Neural crest cell (in vitro differentiated cells): ENCODE data around the gene DNAAF1. TPM values are rescaled to one million over a fixed set of nuclear protein-coding genes. Genes with fewer than 3 reads are reported as not detected.

Experiments
- DNase-seq: peaks from one replicate; pipeline ENCODE4 v3.0.0; 2021; ENCODE audit warnings: low read depth, mixed read lengths, low spot score
- H3K27ac Mint-ChIP-seq: one replicate; pipeline ENCODE4 v1.8.0; 2021; ENCODE audit warnings: mild to moderate bottlenecking, mixed read lengths; ENCODE audit not compliant: unreplicated experiment
- H3K27me3 Mint-ChIP-seq: 2 replicates; pipeline ENCODE4 v1.8.0; 2021; ENCODE audit warnings: low read depth, mild to moderate bottlenecking, mixed read lengths
- H3K36me3 Mint-ChIP-seq: 2 replicates; pipeline ENCODE4 v1.8.0; 2021; ENCODE audit warnings: low read depth, mild to moderate bottlenecking, mixed read lengths
- H3K4me1 Mint-ChIP-seq: 2 replicates; pipeline ENCODE4 v1.8.0; 2021; ENCODE audit warnings: mixed read lengths
- H3K4me3 Mint-ChIP-seq: one replicate; pipeline ENCODE4 v1.8.0; 2021; ENCODE audit warnings: mild to moderate bottlenecking, mixed read lengths
- H3K9me3 Mint-ChIP-seq: 2 replicates; pipeline ENCODE4 v1.8.0; 2021; ENCODE audit warnings: mixed read lengths
- CTCF ChIP-seq: fragments of 200-600 bp; sonication (generic); conservative IDR thresholded peaks from 2 replicates; pipeline ENCODE4 v1.5.0; 2021; ENCODE audit warnings: antibody characterized with exemption, mild to moderate bottlenecking
- total RNA-seq: library from RNA; stranded (reverse); gene quantifications from 2 replicates; pipeline ENCODE4 v1.2.1, GENCODE V29; 2021

Gene DNAAF1
- total RNA-seq, 1 donor from 2014 or later, result 0.35 TPM

GRCh38 chr16:84165746-84166145 lies 20.6 kb downstream of the DNAAF1 start:
- Mint-ChIP-seq H3K4me1 (no peaks in the 10 kb centered on the region), H3K27ac (peak overlapping the region; percentile 46), H3K36me3 (no peaks in the 10 kb centered on the region), H3K27me3 (peaks cover 14% of the 10 kb centered on the region), H3K9me3 (no peaks in the 10 kb centered on the region), H3K4me3 (no peak overlapping the region)
- no peak for DNase-seq
- no peak for TF ChIP-seq CTCF

- DNase-seq, result no peak
- H3K4me3 Mint-ChIP-seq, result no peak overlapping the region
- TF ChIP-seq CTCF, result no peak
These were observed 21.9 kb downstream of the DNAAF1 start for GRCh38 chr16:84166796-84167695.

GRCh38 chr16:84169765-84170310 lies 24.7 kb downstream of the DNAAF1 start:
- Mint-ChIP-seq H3K36me3 (no peaks in the 10 kb centered on the region), H3K4me3 (no peak overlapping the region), H3K27me3 (peaks cover 8% of the 10 kb centered on the region), H3K9me3 (no peaks in the 10 kb centered on the region), H3K4me1 (no peaks in the 10 kb centered on the region), H3K27ac (no peak overlapping the region)
- no peak for TF ChIP-seq CTCF
- no peak for DNase-seq

More at GRCh38 chr16:84166796-84167695, 21.9 kb downstream of the DNAAF1 start:
- no peaks in the 10 kb centered on the region for H3K4me1 Mint-ChIP-seq
- peak overlapping the region; percentile 43 for H3K27ac Mint-ChIP-seq
- peaks cover 11% of the 10 kb centered on the region for H3K27me3 Mint-ChIP-seq
- H3K36me3 Mint-ChIP-seq, result no peaks in the 10 kb centered on the region
- H3K9me3 Mint-ChIP-seq, result no peaks in the 10 kb centered on the region

GRCh38 chr16:84174396-84174795 lies 29.3 kb downstream of the DNAAF1 start:
- TF ChIP-seq CTCF, result no peak
- H3K9me3 Mint-ChIP-seq, result no peaks in the 10 kb centered on the region
- H3K27me3 Mint-ChIP-seq, result peaks cover 2% of the 10 kb centered on the region
- no peak for DNase-seq
- H3K4me1 Mint-ChIP-seq, result peaks cover 17% of the 10 kb centered on the region
- H3K4me3 Mint-ChIP-seq, result no peak overlapping the region
- no peaks in the 10 kb centered on the region for H3K36me3 Mint-ChIP-seq
- no peak overlapping the region for H3K27ac Mint-ChIP-seq

- Mint-ChIP-seq H3K4me1 (peaks cover 17% of the 10 kb centered on the region), H3K9me3 (no peaks in the 10 kb centered on the region), H3K27ac (no peak overlapping the region), H3K4me3 (peak overlapping the region; percentile 14), H3K36me3 (no peaks in the 10 kb centered on the region), H3K27me3 (peaks cover 2% of the 10 kb centered on the region)
- peak; percentile 70 for DNase-seq
- TF ChIP-seq CTCF, result peak; percentile 76
These were observed 30.4 kb downstream of the DNAAF1 start for GRCh38 chr16:84175350-84176081.
